HG03175 (cell line): ENCODE results near the gene GPNMB.

Experiments used
- ATAC-seq: cut with Tn5 transposase; IDR thresholded peaks from one replicate; pipeline ENCODE4 v1.9.1; 2021; ENCODE audit warnings: mild to moderate bottlenecking, moderate library complexity; ENCODE audit not compliant: unreplicated experiment

The GPNMB gene

GRCh38 chr7:23268746-23269145 is 22.2 kb downstream of the GPNMB start:
- ATAC-seq: no peak

- no peak for ATAC-seq
Observed at GRCh38 chr7:23272275-23272674, 25.7 kb downstream of the GPNMB start.

GRCh38 chr7:23273141-23273599 is 26.6 kb downstream of the GPNMB start:
- peak; percentile 96 for ATAC-seq

GRCh38 chr7:23275912-23276311 is 29.3 kb downstream of the GPNMB start:
- ATAC-seq: no peak

GRCh38 chr7:23276376-23276775 is 29.8 kb downstream of the GPNMB start:
- no peak for ATAC-seq

- no peak for ATAC-seq
Observed at GRCh38 chr7:23276947-23277346, 30.4 kb downstream of the GPNMB start.

GRCh38 chr7:23277359-23277989 is 30.9 kb downstream of the GPNMB start:
- no peak for ATAC-seq

- no peak for ATAC-seq
Observed at GRCh38 chr7:23279819-23280525, 33.4 kb downstream of the GPNMB start.

- ATAC-seq: no peak
Observed at GRCh38 chr7:23283086-23283485, 36.5 kb downstream of the GPNMB start.

- no peak for ATAC-seq
Observed at GRCh38 chr7:23284871-23285270, 38.3 kb downstream of the GPNMB start.

- ATAC-seq: no peak
Observed at GRCh38 chr7:23285657-23286646, 39.4 kb downstream of the GPNMB start.

- no peak for ATAC-seq
Observed at GRCh38 chr7:23287612-23288011, 41.0 kb downstream of the GPNMB start.

GRCh38 chr7:23290993-23291392 is 44.4 kb downstream of the GPNMB start:
- no peak for ATAC-seq

GRCh38 chr7:23291957-23292560 is 45.5 kb downstream of the GPNMB start:
- ATAC-seq: no peak

- ATAC-seq: no peak
Observed at GRCh38 chr7:23292623-23293022, 46.0 kb downstream of the GPNMB start.

GRCh38 chr7:23293500-23294073 is 47.0 kb downstream of the GPNMB start:
- ATAC-seq: no peak

- ATAC-seq: no peak
Observed at GRCh38 chr7:23294549-23295400, 48.2 kb downstream of the GPNMB start.

- ATAC-seq: no peak
Observed at GRCh38 chr7:23295401-23295697, 48.8 kb downstream of the GPNMB start.

- no peak for ATAC-seq
Observed at GRCh38 chr7:23298141-23298881, 51.7 kb downstream of the GPNMB start.
